NCI-H446 treated with DMSO at 0.1 percent for 48 hours (cell line): ENCODE measurements around the gene TTC39C.
"Not testable (repeated sequence)": the region's sequence is repeated elsewhere in the genome, so short reads cannot be mapped to it uniquely, and the experiment has no call there.

Experiments used
- DNase-seq: peaks from one replicate; lab custom pipeline; 2025; lab: John Stamatoyannopoulos, UW

Gene TTC39C

DNA sequence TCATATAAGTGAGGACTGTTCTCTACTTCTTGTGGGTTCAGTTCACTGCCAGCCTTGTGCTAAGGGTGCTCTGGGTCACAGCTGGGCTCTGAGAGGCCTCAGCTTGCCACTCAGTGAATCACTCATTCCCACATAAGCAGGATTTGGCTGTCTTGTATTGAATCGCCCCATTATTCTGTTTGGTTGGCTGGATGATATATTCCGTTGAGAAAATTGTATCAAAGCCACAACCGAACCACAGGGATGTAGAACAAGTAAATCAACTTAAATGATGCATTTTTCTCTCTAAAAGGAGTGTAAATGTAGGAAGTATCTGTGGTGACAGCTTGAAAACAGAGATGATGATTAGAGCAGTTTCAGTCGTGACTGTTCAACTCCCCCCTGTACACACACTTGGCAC lies 39.6 kb downstream of the TTC39C start:
- no peak for DNase-seq

DNA sequence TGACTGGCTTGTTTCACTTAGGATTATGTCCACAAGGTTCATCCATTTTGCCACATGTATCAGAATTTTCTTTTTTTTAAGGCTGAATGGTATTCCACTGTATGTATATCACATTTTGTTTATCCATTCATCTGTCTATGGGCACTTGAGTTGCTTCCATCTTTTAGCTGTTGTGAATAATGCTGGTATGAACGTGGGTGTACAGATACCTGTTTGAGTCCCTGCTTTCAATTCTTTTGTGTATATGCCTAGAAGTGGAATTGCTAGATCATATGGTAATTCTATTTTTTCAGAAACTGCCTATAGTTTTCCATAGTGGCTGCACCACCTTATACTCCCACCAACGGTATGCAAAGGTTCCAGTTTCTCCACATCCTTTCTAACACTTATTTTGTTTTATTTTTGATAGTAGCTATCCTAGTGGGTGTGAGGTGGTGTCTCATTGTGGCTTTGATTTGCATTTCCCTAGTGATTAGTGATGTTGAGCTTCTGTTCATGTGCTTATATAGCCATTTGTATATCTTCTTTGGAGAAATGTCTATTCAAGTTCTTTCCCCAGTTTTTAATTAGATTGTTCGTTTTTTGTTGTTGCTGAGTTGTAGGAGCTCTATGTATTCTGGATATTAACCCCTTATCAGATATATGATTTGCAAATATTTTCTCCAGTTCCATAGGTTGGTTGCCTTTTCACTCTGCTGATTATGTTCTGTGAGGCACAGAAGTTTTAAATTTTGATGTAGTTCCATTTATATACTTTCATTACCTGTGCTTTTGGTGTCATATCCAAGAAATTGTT lies 40.7 kb downstream of the TTC39C start:
- DNase-seq = no peak

DNA sequence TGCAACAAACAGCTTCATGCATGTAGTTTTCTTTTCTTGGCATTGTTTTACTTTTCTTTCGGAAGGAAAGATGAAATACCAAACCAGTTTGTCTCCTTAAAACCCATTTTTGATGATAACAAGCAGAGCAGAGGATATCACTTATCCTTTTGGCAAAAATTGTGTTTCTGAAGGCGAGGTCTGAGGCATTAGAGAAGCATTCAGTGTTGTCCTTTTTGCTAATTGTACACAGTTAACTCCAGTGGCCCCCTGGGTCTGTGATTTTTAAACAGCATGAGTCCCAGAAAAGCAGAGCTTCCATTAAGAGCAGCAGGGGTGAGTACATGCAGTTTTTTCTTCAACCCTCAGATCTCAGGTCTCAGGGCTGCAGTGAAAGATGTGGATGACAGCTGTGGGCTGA lies 41.3 kb downstream of the TTC39C start:
- no peak for DNase-seq

DNA sequence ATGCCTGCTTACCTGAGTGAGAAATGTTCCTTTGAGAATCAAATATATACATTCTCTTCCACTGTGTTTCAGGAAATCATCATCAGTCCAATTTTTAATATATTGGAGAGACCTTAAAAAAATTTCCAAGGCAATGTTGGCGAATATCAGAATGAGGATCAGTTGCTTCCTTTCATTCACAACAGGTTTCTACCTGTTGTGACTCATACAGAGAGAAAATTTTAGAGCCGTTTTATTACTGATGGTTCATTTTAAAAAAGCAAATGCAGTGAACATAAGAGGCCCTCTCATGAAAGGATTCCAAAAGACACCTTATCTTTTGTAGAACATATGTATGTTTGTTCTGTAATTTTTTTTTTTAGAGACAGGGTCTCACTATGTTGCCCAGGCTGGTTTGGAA lies 42.0 kb downstream of the TTC39C start:
- no peak for DNase-seq

- DNase-seq = no peak
Observed at GRCh38 chr18:24057804-24058203, 43.2 kb downstream of the TTC39C start.

DNA sequence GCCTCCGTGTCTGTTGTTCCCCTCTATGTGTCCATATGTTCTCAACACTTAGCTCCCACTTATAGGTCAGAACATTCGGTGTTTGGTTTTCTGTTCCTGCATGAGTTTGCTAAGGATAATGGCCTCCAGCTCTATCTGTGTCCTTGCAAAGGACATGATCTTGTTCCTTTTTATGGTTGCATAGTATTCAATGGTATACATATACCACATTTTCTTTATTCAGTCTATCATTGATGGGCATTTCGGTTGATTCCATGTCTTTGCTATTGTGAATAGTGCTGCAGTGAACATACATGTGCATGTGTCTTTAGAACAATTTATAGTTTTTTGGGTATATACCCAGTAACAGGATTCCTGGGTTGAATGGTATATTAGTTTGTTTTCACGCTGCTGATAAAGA lies 44.8 kb downstream of the TTC39C start:
- not testable (repeated sequence) for DNase-seq

- DNase-seq = no peak
Observed at GRCh38 chr18:24060644-24061043, 46.1 kb downstream of the TTC39C start.

DNA sequence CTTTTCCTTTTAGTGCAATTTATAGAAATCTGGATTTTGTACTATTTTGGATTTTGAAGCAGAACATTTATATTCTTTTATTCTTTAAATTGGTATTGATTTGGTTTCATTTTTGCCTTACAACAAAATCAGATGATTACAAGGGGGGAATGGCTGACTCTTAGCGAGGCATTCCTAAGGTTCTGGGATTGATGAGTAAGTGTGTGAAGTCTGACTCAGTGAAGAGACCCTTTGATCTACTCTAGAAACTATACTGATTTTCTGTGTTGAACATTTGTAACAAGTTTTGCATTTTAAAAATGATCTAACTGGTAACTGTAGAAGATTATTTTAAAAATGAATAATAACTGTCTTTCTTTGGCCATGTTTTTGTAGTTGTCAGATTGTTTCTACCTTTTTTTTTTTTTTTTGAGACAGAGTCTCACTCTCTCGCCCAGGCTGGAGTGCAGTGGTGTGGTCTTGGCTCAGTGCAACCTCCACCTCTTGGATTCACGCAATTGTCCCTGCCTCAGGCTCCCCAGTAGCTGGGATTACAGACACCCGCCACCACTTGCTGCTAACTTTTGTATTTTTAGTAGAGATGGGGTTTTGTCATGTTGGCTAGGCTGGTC lies 48.7 kb downstream of the TTC39C start:
- DNase-seq = no peak

- DNase-seq = no peak
Observed at GRCh38 chr18:24064391-24065100, 50.0 kb downstream of the TTC39C start.

GRCh38 chr18:24065906-24066305 lies 51.4 kb downstream of the TTC39C start:
- DNase-seq = no peak

DNA sequence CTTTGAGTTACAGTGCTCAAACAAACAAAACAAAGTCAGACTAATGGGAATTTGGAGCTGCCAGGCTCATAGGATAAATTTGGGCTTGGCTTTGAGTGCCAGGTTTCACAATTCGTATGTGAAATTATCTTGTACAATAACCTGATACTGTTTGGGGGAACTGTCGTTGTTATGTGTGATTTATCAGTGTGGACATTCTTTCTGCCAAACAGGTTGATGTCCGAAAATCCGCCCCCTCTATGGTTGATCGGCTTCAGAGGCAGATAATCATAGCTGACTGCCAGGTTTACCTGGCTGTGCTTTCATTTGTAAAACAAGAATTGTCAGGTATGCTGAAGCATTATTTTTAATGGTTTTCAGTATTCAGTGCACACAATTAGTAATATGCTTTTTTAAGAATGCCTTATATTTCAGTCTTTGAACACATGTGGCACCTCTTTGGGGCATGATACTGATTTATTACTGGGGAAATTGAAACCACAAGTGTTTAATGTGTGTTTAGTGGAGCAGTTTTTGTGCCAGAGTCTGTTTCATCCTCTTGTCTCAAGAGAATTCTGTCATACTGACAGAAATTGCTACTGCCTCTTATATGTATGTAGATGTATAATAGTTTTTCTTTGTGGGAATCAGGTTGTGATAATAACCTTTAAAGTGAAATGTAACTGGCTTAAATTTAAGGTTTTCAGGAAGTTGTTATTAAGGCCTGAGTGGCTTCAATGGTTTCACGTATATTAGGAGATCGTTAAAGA lies 54.6 kb downstream of the TTC39C start:
- DNase-seq = no peak

GRCh38 chr18:24071029-24071428 lies 56.5 kb downstream of the TTC39C start:
- DNase-seq = no peak

DNA sequence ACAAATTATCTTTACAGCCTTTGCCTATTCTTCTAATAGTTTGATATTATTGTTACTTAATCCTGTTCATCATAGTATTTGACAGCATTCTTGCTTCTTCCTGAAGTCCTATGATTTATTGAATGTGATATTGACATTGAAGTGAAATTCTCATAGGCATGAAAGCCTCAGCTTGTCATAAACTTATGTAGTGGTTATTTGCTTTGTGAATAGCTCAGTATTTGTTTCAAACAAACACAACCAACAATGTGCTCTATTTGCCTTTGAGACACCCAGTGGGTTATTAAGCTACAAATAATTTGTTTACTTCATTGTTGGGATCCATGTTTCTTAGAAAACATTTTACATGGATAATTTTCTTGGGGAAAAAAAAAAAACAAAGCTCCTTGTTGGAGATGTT lies 57.2 kb downstream of the TTC39C start:
- no peak for DNase-seq

DNA sequence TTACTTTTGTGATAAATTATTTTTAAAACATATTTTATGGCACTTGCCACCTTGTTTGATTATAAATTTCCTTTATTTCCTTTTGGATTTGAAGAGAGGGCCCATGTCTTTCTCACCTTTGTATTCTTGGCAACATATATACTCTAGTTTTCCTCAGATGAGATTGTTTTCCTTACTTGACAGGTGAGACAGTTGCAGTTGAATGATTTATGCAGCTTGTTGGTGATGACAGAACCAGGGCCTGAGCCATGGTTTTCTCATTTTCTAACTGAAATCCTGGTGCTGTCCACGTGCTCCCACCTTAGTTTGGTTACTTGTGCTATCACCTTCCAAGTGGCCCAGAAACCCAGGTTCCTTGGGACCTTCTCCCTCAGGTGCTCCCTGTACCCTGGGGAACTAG lies 58.2 kb downstream of the TTC39C start:
- no peak for DNase-seq

DNA sequence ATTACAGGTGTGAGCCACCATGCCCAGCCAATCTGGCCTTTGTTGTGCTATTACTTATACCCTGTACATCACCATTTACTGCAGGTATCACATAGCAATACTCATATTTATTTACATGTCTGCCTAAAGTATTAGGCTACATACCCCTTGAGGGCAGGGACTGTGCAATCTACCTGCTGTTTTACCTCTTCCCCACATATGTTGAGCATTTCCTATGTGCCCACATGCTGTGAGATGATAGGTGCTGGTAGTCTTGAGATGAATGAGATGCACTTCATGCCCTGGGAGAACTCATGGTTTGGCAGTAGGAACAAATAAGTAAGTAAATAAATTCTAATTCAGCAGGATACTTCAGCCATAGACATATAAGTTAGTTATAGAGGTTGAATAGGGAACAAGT lies 59.2 kb downstream of the TTC39C start:
- no peak for DNase-seq

DNA sequence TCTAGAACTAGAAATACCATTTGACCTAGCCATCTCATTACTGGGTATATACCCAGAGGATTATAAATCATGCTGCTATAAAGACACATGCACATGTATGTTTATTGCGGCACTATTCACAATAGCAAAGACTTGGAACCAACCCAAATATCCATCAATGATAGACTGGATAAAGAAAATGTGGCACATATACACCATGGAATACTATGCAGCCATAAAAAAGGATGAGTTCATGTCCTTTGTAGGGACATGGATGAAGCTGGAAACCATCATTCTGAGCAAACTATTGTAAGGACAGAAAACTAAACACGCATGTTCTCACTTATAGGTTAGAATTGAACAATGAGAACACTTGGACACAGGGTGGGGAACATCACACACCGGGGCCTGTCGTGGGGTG lies 60.2 kb downstream of the TTC39C start:
- DNase-seq = not testable (repeated sequence)

- DNase-seq = no peak
Observed at GRCh38 chr18:24075767-24076597, 61.4 kb downstream of the TTC39C start.

GRCh38 chr18:24076950-24077349 lies 62.4 kb downstream of the TTC39C start:
- no peak for DNase-seq

DNA sequence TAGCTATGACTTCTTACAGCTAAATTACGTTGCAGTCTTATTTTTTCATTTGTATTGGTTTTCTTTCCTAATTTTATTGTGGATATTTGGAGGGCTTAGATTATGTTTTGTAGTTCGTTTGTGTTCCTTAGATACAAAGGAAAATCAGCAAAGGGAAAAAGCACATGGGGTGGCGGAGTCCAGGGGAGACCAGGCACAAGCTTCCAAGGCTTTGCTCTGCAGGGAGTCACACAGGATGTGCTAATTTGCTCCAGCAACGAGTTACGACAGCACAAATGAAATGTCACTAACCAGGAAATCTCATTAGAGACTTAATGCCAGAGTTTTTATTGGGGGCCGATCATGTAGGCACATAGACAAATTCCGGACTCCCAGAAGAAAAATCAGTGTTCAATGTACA lies 63.8 kb downstream of the TTC39C start:
- no peak for DNase-seq

DNA sequence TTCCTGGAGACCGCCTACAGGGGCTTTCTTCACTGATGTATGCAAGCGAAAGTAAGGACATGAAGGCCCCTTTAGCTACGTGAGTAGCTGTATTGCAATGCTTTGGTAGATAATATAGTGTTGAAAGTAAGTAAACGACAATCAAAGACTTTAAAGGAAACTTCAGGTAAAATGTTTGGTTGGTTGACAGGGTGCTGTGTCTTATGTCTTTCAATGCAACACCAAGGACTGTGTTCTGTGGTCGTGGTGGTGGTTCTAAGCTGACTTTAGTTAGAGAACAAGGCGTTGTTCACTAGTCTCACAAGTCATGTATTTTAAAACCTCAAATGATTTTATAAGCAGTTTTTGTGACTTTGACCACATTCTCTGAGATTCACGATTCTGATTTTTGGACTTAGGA lies 66.3 kb downstream of the TTC39C start:
- DNase-seq = no peak

GRCh38 chr18:24083550-24083949 lies 69.0 kb downstream of the TTC39C start:
- no peak for DNase-seq

GRCh38 chr18:24086082-24086481 lies 71.5 kb downstream of the TTC39C start:
- no peak for DNase-seq
